Neural crest cell (in vitro differentiated cells): ENCODE data around the gene COL26A1. TPM values are rescaled to one million over a fixed set of nuclear protein-coding genes. Genes with fewer than 3 reads are reported as not detected.

ENCODE experiments used
- DNase-seq: peaks from one replicate; pipeline ENCODE4 v3.0.0; 2021; ENCODE audit warnings: low read depth, mixed read lengths, low spot score
- H3K27ac Mint-ChIP-seq: one replicate; pipeline ENCODE4 v1.8.0; 2021; ENCODE audit warnings: mild to moderate bottlenecking, mixed read lengths; ENCODE audit not compliant: unreplicated experiment
- H3K27me3 Mint-ChIP-seq: 2 replicates; pipeline ENCODE4 v1.8.0; 2021; ENCODE audit warnings: low read depth, mild to moderate bottlenecking, mixed read lengths
- H3K36me3 Mint-ChIP-seq: 2 replicates; pipeline ENCODE4 v1.8.0; 2021; ENCODE audit warnings: low read depth, mild to moderate bottlenecking, mixed read lengths
- H3K4me1 Mint-ChIP-seq: 2 replicates; pipeline ENCODE4 v1.8.0; 2021; ENCODE audit warnings: mixed read lengths
- H3K4me3 Mint-ChIP-seq: one replicate; pipeline ENCODE4 v1.8.0; 2021; ENCODE audit warnings: mild to moderate bottlenecking, mixed read lengths
- H3K9me3 Mint-ChIP-seq: 2 replicates; pipeline ENCODE4 v1.8.0; 2021; ENCODE audit warnings: mixed read lengths
- CTCF ChIP-seq: fragments of 200-600 bp; sonication (generic); conservative IDR thresholded peaks from 2 replicates; pipeline ENCODE4 v1.5.0; 2021; ENCODE audit warnings: antibody characterized with exemption, mild to moderate bottlenecking
- total RNA-seq: library from RNA; stranded (reverse); gene quantifications from 2 replicates; pipeline ENCODE4 v1.2.1, GENCODE V29; 2021

The COL26A1 gene
- total RNA-seq, 1 donor from 2014 or later, result 38.3 TPM

GRCh38 chr7:101539784-101540183 is 177.1 kb downstream of the COL26A1 start:
- no peak overlapping the region for H3K27ac Mint-ChIP-seq
- H3K9me3 Mint-ChIP-seq, result no peaks in the 10 kb centered on the region
- peaks cover 17% of the 10 kb centered on the region for H3K4me1 Mint-ChIP-seq
- no peak for TF ChIP-seq CTCF
- no peak for DNase-seq
- H3K4me3 Mint-ChIP-seq, result no peak overlapping the region
- H3K27me3 Mint-ChIP-seq, result no peaks in the 10 kb centered on the region
- H3K36me3 Mint-ChIP-seq, result no peaks in the 10 kb centered on the region

- Mint-ChIP-seq H3K36me3 (peaks cover 2% of the 10 kb centered on the region), H3K4me3 (no peak overlapping the region), H3K27me3 (peaks cover 4% of the 10 kb centered on the region), H3K9me3 (no peaks in the 10 kb centered on the region), H3K27ac (no peak overlapping the region), H3K4me1 (peaks cover 11% of the 10 kb centered on the region)
- peak; percentile 93 for TF ChIP-seq CTCF
- peak; percentile 85 for DNase-seq
Measured at GRCh38 chr7:101542527-101543241, 180.0 kb downstream of the COL26A1 start.

- Mint-ChIP-seq H3K9me3 (no peaks in the 10 kb centered on the region), H3K4me3 (no peak overlapping the region), H3K27ac (no peak overlapping the region), H3K36me3 (peaks cover 5% of the 10 kb centered on the region), H3K27me3 (peaks cover 10% of the 10 kb centered on the region), H3K4me1 (peaks cover 11% of the 10 kb centered on the region)
- no peak for TF ChIP-seq CTCF
- no peak for DNase-seq
Measured at GRCh38 chr7:101543242-101543766, 180.6 kb downstream of the COL26A1 start.

GRCh38 chr7:101543846-101544245 is 181.2 kb downstream of the COL26A1 start:
- Mint-ChIP-seq H3K4me1 (peaks cover 10% of the 10 kb centered on the region), H3K27ac (no peak overlapping the region), H3K4me3 (no peak overlapping the region), H3K27me3 (peaks cover 14% of the 10 kb centered on the region), H3K9me3 (no peaks in the 10 kb centered on the region), H3K36me3 (peaks cover 5% of the 10 kb centered on the region)
- DNase-seq, result no peak
- TF ChIP-seq CTCF, result no peak

GRCh38 chr7:101545441-101546190 is 182.9 kb downstream of the COL26A1 start:
- Mint-ChIP-seq H3K9me3 (no peaks in the 10 kb centered on the region), H3K4me1 (peaks cover 5% of the 10 kb centered on the region), H3K36me3 (peaks cover 5% of the 10 kb centered on the region), H3K27ac (no peak overlapping the region), H3K4me3 (no peak overlapping the region), H3K27me3 (peaks cover 14% of the 10 kb centered on the region)
- DNase-seq, result no peak
- TF ChIP-seq CTCF, result no peak
